B cell (primary cell): ENCODE measurements around the gene MYEF2.

Experiments
- CTCF ChIP-seq: fragments of 200-600 bp; IDR thresholded peaks from one replicate; pipeline ENCODE4 v1.8.0; 2022; ENCODE audit warnings: antibody characterized with exemption, mild to moderate bottlenecking
- EZH2 ChIP-seq: IDR thresholded peaks from 2 replicates; pipeline ENCODE4 v1.6.1; 2012; ENCODE audit warnings: borderline replicate concordance, low read depth, mild to moderate bottlenecking, moderate library complexity, low read length; ENCODE audit not compliant: insufficient read depth, poor library complexity, severe bottlenecking

- TF ChIP-seq CTCF (no peak), EZH2 (no peak)
Measured at GRCh38 chr15:48087844-48088243, 90.3 kb downstream of the MYEF2 start.
